Ishikawa (cell line): Measurements from ENCODE around the gene MIAT.

ENCODE experiments used
- CEBPB ChIP-seq: IDR thresholded peaks from 2 replicates; pipeline ENCODE4 v1.6.1; 2012
- CREB1 ChIP-seq: IDR thresholded peaks from 2 replicates; pipeline ENCODE4 v1.6.1; 2012; ENCODE audit warnings: low read depth
- EGR1 ChIP-seq: IDR thresholded peaks from 2 replicates; pipeline ENCODE4 v1.6.1; 2012
- EP300 ChIP-seq: IDR thresholded peaks from 2 replicates; pipeline ENCODE4 v1.6.1; 2012; ENCODE audit warnings: borderline replicate concordance
- FOXM1 ChIP-seq: IDR thresholded peaks from 2 replicates; pipeline ENCODE4 v1.6.1; 2012; ENCODE audit warnings: low read depth, borderline replicate concordance
- NFIC ChIP-seq: IDR thresholded peaks from 2 replicates; pipeline ENCODE4 v1.6.1; 2012
- RAD21 ChIP-seq: IDR thresholded peaks from 2 replicates; pipeline ENCODE4 v1.6.1; 2012; ENCODE audit warnings: low read depth
- TAF1 ChIP-seq: IDR thresholded peaks from 2 replicates; pipeline ENCODE4 v1.6.1; 2012; ENCODE audit warnings: low read depth, mild to moderate bottlenecking
- TCF12 ChIP-seq: IDR thresholded peaks from 2 replicates; pipeline ENCODE4 v1.6.1; 2012; ENCODE audit warnings: low read depth
- TEAD4 ChIP-seq: IDR thresholded peaks from 2 replicates; pipeline ENCODE4 v1.6.1; 2012
- YY1 ChIP-seq: IDR thresholded peaks from 2 replicates; pipeline ENCODE4 v1.6.1; 2012; ENCODE audit warnings: low read depth
- ZBTB7A ChIP-seq: IDR thresholded peaks from 2 replicates; pipeline ENCODE4 v1.6.1; 2012; ENCODE audit warnings: low read depth
- TF ChIP-seq, protein P1 (sequence below): IDR thresholded peaks from 2 replicates; pipeline ENCODE4 v1.6.1; 2012; ENCODE audit warnings: low read depth, mild to moderate bottlenecking
- TF ChIP-seq, protein P2 (sequence below): IDR thresholded peaks from 2 replicates; pipeline ENCODE4 v1.6.1; 2012
- TF ChIP-seq, protein P3 (sequence below): IDR thresholded peaks from 2 replicates; pipeline ENCODE4 v1.6.1; 2012

The MIAT gene

DNA sequence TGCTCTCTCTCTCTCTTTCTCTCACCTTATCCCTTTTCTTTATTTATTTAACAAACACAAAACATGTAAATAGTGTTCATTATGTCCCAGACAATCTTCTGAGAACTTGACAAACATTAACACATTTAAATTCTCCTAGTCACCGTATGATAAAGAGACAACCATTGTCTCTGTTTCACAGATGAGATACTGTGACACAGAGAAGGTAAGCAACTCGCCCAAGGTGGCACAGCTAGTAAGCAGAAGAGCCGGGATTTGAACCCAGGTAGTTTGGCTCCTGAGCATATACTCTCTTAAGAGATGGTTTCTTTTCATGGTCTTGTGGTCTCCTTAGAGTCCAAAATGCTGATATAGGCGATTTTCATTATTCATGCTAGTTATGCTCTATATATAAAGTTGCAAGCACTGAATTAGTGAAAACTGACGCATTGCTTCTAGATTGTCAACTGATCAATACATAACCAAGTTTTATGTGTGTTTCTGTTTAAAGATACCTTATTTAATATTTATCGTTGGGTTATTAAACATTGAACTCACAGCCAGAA lies 58.1 kb downstream of the MIAT start:
- TF ChIP-seq TCF12 (no peak), EP300 (no peak), FOXM1 (no peak), TEAD4 (no peak), CREB1 (no peak), RAD21 (no peak), YY1 (no peak), CEBPB (no peak)
- TF ChIP-seq, protein P1, sequence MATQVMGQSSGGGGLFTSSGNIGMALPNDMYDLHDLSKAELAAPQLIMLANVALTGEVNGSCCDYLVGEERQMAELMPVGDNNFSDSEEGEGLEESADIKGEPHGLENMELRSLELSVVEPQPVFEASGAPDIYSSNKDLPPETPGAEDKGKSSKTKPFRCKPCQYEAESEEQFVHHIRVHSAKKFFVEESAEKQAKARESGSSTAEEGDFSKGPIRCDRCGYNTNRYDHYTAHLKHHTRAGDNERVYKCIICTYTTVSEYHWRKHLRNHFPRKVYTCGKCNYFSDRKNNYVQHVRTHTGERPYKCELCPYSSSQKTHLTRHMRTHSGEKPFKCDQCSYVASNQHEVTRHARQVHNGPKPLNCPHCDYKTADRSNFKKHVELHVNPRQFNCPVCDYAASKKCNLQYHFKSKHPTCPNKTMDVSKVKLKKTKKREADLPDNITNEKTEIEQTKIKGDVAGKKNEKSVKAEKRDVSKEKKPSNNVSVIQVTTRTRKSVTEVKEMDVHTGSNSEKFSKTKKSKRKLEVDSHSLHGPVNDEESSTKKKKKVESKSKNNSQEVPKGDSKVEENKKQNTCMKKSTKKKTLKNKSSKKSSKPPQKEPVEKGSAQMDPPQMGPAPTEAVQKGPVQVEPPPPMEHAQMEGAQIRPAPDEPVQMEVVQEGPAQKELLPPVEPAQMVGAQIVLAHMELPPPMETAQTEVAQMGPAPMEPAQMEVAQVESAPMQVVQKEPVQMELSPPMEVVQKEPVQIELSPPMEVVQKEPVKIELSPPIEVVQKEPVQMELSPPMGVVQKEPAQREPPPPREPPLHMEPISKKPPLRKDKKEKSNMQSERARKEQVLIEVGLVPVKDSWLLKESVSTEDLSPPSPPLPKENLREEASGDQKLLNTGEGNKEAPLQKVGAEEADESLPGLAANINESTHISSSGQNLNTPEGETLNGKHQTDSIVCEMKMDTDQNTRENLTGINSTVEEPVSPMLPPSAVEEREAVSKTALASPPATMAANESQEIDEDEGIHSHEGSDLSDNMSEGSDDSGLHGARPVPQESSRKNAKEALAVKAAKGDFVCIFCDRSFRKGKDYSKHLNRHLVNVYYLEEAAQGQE, result no peak
- TF ChIP-seq, protein P2, sequence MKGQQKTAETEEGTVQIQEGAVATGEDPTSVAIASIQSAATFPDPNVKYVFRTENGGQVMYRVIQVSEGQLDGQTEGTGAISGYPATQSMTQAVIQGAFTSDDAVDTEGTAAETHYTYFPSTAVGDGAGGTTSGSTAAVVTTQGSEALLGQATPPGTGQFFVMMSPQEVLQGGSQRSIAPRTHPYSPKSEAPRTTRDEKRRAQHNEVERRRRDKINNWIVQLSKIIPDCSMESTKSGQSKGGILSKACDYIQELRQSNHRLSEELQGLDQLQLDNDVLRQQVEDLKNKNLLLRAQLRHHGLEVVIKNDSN, result no peak
- TF ChIP-seq, protein P3, sequence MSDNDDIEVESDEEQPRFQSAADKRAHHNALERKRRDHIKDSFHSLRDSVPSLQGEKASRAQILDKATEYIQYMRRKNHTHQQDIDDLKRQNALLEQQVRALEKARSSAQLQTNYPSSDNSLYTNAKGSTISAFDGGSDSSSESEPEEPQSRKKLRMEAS, result no peak

DNA sequence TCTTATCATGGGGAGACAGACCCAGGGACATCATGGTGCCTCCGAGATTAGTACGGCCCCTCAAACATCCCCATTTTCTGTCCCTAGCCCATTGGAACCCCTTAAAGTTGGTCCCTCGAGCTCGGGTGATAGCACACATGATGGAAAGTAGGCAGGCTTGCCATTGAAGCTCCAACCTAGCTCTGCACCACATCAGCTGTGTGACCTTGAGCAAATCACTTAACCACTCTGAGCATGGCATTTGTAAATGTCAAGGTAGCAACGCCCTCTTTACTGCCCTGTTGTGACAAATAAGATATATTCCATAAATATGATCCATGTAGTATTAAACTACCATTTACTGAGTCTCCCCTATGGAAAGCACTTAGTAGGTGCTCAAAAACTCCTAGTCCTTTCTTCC lies 61.1 kb downstream of the MIAT start:
- no peak for TF ChIP-seq CEBPB
- no peak for TF ChIP-seq RAD21
- no peak for TF ChIP-seq TAF1
- TF ChIP-seq ZBTB7A, result no peak
- no peak for TF ChIP-seq YY1
- no peak for TF ChIP-seq TCF12
- TF ChIP-seq EGR1, result no peak
- TF ChIP-seq, protein P3, result no peak
- no peak for TF ChIP-seq NFIC
- TF ChIP-seq, protein P1, result no peak
- no peak for TF ChIP-seq TEAD4
- no peak for TF ChIP-seq FOXM1
- TF ChIP-seq, protein P2, result no peak

DNA sequence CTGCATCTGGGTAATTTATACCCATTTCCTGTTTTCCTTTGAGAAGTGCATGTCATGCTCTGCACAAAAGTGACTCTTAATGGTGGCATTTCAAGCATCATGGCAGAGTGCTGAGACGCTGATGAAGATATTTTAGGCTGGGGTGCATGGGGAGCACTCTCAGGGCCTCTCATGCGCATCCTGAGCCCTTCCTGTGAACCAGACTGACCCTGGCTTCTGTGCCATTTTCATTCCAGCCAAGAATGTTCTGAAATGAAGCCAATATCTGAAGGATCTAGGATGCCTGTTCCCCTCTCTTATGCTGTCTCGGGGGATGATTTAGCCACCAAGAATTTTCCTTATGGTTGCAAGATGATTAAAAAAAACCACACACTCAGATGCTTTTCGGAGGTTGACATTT lies 61.5 kb downstream of the MIAT start:
- TF ChIP-seq, protein P2, result no peak
- no peak for TF ChIP-seq YY1
- TF ChIP-seq ZBTB7A, result no peak
- no peak for TF ChIP-seq FOXM1
- TF ChIP-seq, protein P1, result no peak
- no peak for TF ChIP-seq TEAD4
- no peak for TF ChIP-seq TAF1
- TF ChIP-seq EGR1, result no peak
- TF ChIP-seq, protein P3, result no peak
- no peak for TF ChIP-seq RAD21
- no peak for TF ChIP-seq CREB1

DNA sequence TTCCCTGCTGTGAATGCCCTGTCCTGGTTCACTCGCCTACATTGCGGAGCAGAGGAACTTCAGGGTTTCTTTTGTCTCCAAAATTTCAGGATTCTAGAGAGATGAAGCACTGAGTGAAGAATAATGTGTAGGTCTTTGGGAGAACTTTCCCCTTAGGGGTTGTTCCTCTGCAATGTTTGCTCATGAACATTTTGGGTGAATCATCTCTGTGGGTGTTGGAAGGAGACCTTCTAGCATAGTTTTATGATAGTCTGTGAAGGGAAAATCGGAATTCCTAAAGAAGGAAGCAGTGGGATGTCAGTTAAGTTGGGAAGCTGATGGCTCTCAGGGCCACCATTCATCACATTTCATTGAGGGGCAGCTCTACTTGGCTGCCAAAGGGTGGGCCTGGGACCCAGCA lies 64.8 kb downstream of the MIAT start:
- no peak for TF ChIP-seq CEBPB
